ENCODE results near the gene IPPK.

DNA sequence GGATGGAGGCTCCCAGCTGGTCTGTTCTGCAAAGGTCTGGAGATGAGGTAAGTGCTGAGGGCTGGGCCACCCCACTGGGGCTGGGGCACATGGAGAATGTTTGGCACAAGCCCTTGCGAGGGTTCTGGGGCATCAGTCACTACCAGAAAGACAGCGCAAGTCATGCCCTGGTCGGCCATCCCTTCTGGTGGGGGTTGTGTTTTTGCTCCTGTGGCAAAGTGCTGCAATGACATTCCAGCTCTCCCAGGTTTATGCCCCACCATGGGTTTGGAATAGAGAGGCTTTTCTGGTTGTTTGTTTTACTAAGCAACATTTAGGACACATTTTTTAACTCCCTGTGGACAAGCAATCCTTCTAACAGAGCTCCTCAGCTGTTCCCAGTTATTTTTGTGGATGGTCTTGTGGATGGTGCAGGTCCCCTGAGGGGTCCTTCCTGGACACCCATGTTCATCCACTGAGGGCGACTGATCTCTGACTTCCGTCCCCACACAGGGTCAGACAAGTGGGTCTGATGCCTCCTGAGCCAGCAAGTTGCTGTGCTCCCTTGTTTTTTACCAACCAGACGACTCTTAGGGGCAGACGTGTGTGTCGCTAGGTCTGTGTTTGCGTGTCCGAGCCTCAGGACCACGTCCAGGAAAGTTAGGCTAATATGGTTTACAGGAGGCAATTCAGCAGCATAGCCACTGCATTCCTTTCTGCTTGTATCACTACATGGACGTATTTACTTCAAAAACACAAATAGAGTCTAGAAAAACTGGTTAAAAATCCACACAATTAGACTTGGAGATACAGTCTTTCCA lies 69.3 kb downstream of the IPPK start:
- TF ChIP-seq, protein P1, sequence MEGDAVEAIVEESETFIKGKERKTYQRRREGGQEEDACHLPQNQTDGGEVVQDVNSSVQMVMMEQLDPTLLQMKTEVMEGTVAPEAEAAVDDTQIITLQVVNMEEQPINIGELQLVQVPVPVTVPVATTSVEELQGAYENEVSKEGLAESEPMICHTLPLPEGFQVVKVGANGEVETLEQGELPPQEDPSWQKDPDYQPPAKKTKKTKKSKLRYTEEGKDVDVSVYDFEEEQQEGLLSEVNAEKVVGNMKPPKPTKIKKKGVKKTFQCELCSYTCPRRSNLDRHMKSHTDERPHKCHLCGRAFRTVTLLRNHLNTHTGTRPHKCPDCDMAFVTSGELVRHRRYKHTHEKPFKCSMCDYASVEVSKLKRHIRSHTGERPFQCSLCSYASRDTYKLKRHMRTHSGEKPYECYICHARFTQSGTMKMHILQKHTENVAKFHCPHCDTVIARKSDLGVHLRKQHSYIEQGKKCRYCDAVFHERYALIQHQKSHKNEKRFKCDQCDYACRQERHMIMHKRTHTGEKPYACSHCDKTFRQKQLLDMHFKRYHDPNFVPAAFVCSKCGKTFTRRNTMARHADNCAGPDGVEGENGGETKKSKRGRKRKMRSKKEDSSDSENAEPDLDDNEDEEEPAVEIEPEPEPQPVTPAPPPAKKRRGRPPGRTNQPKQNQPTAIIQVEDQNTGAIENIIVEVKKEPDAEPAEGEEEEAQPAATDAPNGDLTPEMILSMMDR (IDR thresholded peaks at IDR 0.05) = no peak
- no peak for TF ChIP-seq POLR2A (IDR thresholded peaks at IDR 0.05)

Data from tibial nerve (tissue), 3 donors.